Epithelial cell of esophagus (primary cell): Measurements from ENCODE around the gene CDH12.
A peak's percentile ranks its signal among the peaks of the same experiment; 100 is the strongest.

Source experiments
- DNase-seq: peaks from one replicate; pipeline ENCODE4 v3.0.0; 2010; ENCODE audit warnings: low read depth
- H3K4me3 ChIP-seq: 2 replicates; pipeline ENCODE4 v1.5.1; 2011; ENCODE audit warnings: mild to moderate bottlenecking, low read length, control low read depth
- TF ChIP-seq, protein P1 (sequence below): IDR thresholded peaks from 2 replicates; pipeline ENCODE4 v1.5.1; 2011; ENCODE audit warnings: low read depth, mild to moderate bottlenecking, low read length, control low read depth, inconsistent platforms; ENCODE audit not compliant: insufficient read depth; ENCODE audit errors: missing control alignments

CDH12 gene

DNA sequence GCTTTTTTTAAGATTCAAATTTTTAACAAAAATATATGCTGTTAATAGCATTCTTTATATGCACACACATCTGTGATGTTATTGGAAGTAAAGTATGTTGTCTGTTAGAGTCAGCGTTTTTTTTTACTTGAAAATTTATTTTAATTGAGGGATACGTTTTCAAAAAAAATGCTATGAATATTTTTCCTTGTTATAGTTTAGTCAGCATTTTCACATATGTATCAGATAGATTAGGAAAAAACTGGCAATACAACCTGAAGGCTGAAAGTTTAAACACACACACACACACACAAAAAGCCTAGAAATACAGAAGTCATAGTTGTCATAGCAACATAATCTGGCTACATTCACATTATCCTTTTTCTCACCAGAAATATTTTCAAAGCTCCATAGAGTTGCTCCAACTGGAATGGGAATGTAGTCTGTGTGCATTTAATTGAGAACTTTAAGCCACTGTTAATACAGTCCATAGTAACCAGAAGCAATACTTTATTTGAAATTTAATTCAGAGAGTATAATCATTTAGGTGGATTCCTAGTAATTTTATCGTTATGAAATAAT is 116.6 kb downstream of the CDH12 start:
- TF ChIP-seq, protein P1, sequence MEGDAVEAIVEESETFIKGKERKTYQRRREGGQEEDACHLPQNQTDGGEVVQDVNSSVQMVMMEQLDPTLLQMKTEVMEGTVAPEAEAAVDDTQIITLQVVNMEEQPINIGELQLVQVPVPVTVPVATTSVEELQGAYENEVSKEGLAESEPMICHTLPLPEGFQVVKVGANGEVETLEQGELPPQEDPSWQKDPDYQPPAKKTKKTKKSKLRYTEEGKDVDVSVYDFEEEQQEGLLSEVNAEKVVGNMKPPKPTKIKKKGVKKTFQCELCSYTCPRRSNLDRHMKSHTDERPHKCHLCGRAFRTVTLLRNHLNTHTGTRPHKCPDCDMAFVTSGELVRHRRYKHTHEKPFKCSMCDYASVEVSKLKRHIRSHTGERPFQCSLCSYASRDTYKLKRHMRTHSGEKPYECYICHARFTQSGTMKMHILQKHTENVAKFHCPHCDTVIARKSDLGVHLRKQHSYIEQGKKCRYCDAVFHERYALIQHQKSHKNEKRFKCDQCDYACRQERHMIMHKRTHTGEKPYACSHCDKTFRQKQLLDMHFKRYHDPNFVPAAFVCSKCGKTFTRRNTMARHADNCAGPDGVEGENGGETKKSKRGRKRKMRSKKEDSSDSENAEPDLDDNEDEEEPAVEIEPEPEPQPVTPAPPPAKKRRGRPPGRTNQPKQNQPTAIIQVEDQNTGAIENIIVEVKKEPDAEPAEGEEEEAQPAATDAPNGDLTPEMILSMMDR = no peak
- no peak for DNase-seq
- H3K4me3 ChIP-seq = no peak overlapping the region

DNA sequence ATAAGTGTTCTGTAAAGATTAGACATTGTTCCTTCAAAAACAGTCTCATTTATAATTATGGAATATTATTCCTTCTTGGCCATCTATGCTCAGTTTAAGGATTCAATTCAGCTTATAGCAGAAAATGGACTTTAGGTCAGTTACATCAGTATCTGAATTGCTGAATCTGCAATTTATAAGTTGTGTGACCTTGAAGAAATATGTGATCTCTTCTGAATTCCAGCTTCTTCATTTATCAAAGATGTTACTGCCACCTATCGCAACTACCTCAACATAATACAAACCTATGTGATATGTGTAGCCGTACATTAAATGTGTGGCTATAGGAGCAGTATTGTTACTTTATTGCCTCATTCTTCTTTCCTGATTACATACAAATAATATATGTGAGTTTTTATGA is 118.2 kb downstream of the CDH12 start:
- DNase-seq = peak; percentile 5
- TF ChIP-seq, protein P1 = no peak
- H3K4me3 ChIP-seq = no peak overlapping the region

DNA sequence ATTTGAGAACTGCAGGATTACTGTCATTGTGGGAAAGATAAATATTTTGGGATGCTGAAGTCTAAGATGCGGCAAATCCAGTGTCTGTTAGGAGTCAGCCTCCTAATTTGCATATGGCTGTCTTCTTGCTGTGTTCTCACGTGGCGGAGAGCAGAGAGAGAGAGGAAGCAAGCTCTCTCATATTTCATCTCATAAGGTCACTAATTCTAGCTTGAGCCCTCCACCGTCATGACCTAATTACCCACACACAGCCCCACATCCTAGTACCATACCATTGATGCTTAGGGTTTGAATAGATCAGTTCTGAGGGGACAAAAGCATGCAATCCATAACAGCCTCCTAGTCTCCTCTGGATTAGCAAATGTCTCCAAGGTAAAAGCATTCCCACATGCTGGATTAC is 124.5 kb downstream of the CDH12 start:
- H3K4me3 ChIP-seq = no peak overlapping the region
- no peak for DNase-seq
- TF ChIP-seq, protein P1 = no peak

DNA sequence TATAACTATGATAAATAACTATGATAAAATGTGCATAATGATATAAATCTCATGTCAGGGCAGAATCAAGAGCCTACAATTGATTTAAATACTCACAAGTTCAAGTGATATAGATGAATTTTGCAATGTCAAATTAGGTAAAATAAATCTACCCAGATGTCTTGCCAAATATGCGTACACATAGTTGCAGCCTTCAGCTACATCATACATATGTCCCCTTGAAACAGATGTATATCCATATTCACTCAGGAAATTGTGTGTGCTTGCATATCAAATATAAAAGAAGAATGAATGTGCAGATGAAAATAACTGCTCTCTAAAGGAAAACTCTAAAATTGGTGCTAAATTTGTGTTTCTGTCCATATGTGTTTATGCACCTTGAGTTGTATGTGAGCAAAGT is 130.7 kb downstream of the CDH12 start:
- no peak for DNase-seq
- TF ChIP-seq, protein P1 = no peak
- H3K4me3 ChIP-seq = no peak overlapping the region

DNA sequence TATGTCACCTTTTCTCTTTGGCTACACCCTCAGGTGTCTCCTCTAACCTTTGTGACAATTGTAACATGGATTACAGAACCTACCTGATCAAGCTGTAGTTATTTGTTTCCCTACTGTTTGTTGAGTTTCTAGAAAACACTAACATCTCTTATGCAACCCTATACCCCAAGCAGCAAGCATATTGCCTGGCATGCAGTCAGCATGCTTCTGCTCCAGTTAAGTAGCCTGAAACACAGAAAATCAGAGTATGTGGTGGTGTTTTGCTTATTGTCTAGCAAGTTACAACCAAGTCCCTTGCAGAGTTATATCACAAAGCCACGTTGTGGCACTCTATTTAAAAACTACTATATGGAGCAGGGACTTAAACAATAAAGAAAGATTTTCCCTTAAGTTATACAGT is 131.1 kb downstream of the CDH12 start:
- TF ChIP-seq, protein P1 = no peak
- DNase-seq = no peak
- H3K4me3 ChIP-seq = no peak overlapping the region

DNA sequence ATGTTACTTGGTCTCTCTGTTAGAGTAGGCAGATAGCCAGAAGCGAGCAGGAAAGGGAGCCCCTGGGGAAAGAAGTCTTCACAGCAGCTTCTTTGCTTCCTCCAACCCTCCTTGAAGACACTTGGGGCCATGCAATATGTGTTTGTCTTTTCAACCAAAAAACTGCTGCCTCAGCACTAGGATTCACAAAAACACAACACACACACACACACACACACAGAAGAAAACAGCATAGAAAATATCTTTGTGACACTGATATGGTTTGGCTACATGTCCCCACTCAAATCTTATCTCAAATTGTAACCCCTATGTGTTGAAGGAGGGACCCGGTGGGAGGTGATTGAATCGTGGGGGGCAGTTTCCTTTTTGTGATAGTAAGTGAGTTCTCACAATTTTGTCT is 133.3 kb downstream of the CDH12 start:
- no peak overlapping the region for H3K4me3 ChIP-seq
- DNase-seq = no peak
- TF ChIP-seq, protein P1 = no peak

DNA sequence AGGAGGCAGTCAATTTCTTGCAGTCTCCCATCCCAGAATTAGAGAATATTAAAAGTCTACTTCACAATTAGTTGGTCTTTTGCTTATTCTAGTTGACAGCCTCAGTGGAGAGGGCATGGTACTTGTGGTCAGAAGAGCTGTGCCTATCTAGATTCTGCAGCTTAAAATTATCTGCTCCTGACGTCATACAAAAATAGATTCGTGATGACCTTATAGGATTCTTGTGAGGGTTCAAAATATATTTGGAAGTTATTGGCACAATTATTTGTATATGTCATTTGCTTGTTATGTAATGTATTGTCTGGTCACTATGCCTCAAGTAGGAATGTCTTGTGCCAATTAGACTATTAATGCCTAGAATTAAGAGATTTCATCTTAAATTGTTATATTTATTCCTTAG is 142.5 kb downstream of the CDH12 start:
- H3K4me3 ChIP-seq = no peak overlapping the region
- DNase-seq = no peak

More for the DNA sequence above, 142.5 kb downstream of the CDH12 start:
- TF ChIP-seq, protein P1 = no peak
